Parietal lobe (tissue), 1 donor: ENCODE measurements around the gene OR10A4. TPM values are rescaled to one million over a fixed set of nuclear protein-coding genes. Genes with fewer than 3 reads are reported as not detected.

Source experiments
- total RNA-seq: library from RNA; depleted of rRNA; stranded (reverse); fragments of >200 nt; gene quantifications from one replicate; pipeline ENCODE4 v1.2.3, GENCODE V29; 2014

The OR10A4 gene, protein sequence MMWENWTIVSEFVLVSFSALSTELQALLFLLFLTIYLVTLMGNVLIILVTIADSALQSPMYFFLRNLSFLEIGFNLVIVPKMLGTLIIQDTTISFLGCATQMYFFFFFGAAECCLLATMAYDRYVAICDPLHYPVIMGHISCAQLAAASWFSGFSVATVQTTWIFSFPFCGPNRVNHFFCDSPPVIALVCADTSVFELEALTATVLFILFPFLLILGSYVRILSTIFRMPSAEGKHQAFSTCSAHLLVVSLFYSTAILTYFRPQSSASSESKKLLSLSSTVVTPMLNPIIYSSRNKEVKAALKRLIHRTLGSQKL
- total RNA-seq, result not detected

DNA sequence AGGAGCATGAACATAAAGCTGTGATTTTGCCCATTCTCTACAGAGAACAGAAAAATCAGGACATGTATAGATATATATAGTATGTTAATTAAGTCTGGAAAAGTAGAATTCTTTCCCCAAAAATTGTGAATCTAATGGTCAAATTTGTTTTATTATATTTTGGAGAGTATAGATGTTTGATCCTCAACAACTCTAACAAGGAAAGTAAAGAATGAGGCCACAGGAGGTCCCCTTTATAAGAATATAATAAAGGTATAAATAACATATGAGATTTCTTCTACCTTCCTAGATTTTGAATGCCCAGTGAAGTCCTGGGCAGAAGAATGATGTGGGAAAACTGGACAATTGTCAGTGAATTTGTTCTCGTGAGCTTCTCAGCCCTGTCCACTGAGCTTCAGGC, at the start of gene OR10A4:
OR10A4 (plus strand) TSS at position 301 of the 400 bp plus-strand sequence; CDS start at position 324, 23 bp downstream.

DNA sequence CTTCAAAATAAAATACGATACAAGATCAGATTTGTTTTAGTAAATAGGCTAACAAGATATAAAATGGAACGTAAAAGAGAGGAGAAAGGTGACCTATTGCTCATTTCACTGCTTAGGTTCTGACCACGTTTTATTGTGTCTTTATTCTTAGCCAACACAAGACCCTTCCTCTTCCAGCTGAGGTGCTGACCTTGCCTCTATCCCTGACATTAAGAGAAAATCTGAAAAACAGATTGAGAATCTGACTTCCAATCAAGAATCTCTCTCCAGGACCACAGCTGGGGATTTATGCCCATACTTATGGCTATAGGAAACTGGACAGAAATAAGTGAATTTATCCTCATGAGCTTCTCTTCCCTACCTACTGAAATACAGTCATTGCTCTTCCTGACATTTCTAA, 31.0 kb upstream of the OR10A4 start, which contains the start of gene OR10A5:
OR10A5 (plus strand) TSS at position 301 of the 400 bp plus-strand sequence; CDS start at position 301, 0 bp downstream.

DNA sequence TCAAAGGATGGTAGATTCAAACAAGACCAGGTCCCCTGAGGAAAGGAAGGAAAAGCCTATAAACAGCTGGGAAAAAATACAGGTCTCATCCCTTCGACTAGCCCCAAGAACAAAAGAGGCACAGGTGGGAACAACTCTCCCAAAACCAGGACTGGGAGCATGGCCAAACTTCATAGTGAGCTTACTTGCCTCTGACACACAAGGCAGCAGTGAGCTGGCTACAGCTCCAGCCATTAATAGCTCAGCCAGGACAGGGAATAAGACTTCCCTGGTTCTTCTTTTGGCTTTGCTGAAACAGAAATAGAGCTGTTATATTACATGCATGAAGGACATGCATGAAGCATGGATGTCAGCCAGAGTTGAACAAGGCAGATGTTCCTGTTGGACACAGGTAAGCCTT, 13.5 kb upstream of the OR10A4 start, which contains the start of gene OR10A2:
OR10A2 (plus strand) TSS at position 97 of the 400 bp plus-strand sequence. CDS start 6,698 bp downstream, outside the sequence.

DNA sequence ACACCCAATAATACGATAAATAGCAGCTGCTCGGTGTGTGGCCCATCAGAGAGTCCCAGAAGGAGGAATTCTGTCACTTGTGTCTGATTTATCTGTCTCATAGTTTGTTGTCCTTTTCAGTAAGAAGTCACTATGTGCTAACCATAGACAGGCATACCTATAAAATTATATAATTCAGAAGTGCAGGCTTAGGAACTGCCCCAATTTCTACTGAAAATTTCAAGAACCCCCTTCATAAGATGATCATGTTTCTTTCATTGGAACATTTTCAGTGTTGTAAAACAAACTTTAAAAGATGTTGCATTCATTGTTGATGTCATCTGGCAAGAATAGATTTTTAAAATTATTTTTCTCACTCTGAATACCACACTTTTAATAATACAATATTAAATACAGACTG, 16.0 kb downstream of the OR10A4 start, which contains the start of gene OR2D2:
OR2D2 (minus strand) TSS at position 101 of the 400 bp plus-strand sequence; CDS start at position 101, 0 bp downstream.

DNA sequence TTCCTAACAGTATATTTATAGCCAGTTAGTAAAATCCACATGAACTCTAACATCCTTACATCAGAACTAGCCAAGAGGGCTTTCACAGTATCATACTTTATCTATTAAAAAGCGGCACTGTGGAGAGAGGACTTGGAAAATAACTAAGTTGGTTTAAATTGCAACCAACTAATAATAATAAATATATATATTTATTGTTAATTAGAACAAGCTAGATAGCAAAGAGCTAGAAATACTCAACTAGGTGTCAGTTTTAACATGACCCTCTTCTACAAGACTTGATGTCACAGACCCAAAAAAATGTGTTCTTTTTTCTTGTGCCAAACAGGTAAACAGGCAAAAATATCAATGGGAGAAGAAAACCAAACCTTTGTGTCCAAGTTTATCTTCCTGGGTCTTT, 44.3 kb downstream of the OR10A4 start, which contains the start of gene OR2D3:
OR2D3 (plus strand) TSS at position 301 of the 400 bp plus-strand sequence; CDS start at position 301, 0 bp downstream.

DNA sequence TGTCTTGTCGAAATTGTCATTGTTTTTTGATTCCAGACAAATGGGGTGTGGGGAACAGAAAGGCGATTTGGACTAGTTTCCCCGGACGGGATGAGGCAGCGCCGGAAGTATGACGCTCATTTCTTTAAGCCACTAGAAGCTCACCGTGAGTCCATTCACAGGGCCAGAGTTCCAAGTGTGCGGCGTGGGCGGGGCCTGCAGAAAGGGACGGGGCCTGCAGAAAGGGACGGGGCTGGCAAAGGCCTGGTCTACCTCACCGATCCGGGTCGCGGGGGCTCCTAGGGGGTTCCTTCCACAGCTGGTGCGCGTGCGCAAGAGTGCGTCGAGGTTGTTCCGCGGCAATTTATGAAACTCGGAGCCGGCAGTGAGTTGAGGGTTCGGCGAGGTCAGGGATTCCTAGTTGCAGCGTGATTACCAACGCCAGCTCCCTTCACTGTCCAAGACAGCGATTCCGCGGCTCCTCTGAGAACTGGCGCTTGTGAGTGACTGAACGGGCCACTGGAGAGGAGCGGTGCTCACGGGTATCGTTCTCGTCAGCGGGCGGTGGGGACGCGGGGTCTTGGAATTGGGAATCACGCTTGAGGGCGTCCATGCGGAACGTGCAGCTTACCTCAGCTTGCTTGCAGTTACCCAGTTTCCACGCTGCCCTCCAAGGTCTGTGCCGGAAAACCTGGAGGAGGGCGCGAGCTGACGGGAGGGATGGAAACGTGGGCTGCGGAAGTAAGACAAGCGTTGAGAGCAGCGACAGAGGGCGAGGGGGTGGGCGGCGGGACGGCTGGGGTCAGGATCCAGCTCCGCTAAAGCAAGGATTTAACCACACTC, 50.0 kb downstream of the OR10A4 start, which contains the start of gene ZNF215:
ZNF215 (plus strand) TSS at position 219 of the 822 bp plus-strand sequence. CDS start 5,847 bp downstream, outside the sequence.

Other genes with a start within 250 kb of the OR10A4 start
- 99.8 TPM for gene DCHS1, start 220.8 kb upstream of the OR10A4 start, total RNA-seq
- 23.2 TPM for gene MRPL17, start 193.3 kb upstream of the OR10A4 start, total RNA-seq
- 1.6 TPM for gene OR2AG2, start 104.6 kb upstream of the OR10A4 start, total RNA-seq
- not detected for gene OR2AG1, start 93.6 kb upstream of the OR10A4 start, total RNA-seq
- gene OR6A2, start 76.9 kb upstream of the OR10A4 start, total RNA-seq, result 2.2 TPM
- not detected for gene OR10A5, start 30.9 kb upstream of the OR10A4 start, total RNA-seq
- not detected for gene OR10A2, start 13.6 kb upstream of the OR10A4 start, total RNA-seq
- 2.2 TPM for gene OR2D2, start 15.9 kb downstream of the OR10A4 start, total RNA-seq
- not detected for gene OR2D3, start 44.4 kb downstream of the OR10A4 start, total RNA-seq
- gene ZNF215, start 49.8 kb downstream of the OR10A4 start, total RNA-seq, result 6.3 TPM
- gene ZNF214, start 143.7 kb downstream of the OR10A4 start, total RNA-seq, result 17.8 TPM
- gene NLRP14, start 143.9 kb downstream of the OR10A4 start, total RNA-seq, result 1.6 TPM
- gene RBMXL2, start 212.4 kb downstream of the OR10A4 start, total RNA-seq, result 0.31 TPM